GM23338 (cell line): ENCODE measurements around the gene TMC1. TPM values are rescaled to one million over a fixed set of nuclear protein-coding genes. Genes with fewer than 3 reads are reported as not detected.

Source experiments
- ATAC-seq: fragments of 200-7000 bp; cut with Tn5 transposase; 3 replicates; pipeline ENCODE4 v1.9.1; 2020
- DNase-seq: peaks from one replicate; pipeline ENCODE4 v3.0.0-alpha.2; 2015; ENCODE audit warnings: low spot score
- H2AFZ ChIP-seq: fragments of 200-600 bp; sonication (generic); 2 replicates; pipeline ENCODE4 v1.8.0; 2016; ENCODE audit warnings: antibody characterized with exemption, mild to moderate bottlenecking, moderate library complexity
- H3F3A ChIP-seq: fragments of 200-600 bp; sonication (generic); replicated peaks from 2 replicates; pipeline ENCODE4 v1.8.0; 2017; ENCODE audit warnings: antibody characterized with exemption, mixed run types, low read depth
- H3K27ac ChIP-seq: fragments of 200-600 bp; sonication (generic); 2 replicates; pipeline ENCODE4 v1.6.1; 2016; ENCODE audit warnings: low read depth
- H3K27me3 ChIP-seq: fragments of 200-600 bp; sonication (generic); 2 replicates; pipeline ENCODE4 v1.8.0; 2016; ENCODE audit warnings: mild to moderate bottlenecking, mixed run types, moderate library complexity; ENCODE audit not compliant: insufficient read depth
- H3K36me3 ChIP-seq: fragments of 200-600 bp; sonication (generic); 2 replicates; pipeline ENCODE4 v1.8.0; 2016; ENCODE audit warnings: mild to moderate bottlenecking; ENCODE audit not compliant: insufficient read depth
- H3K4me1 ChIP-seq: fragments of 200-600 bp; sonication (generic); 2 replicates; pipeline ENCODE4 v1.8.0; 2016; ENCODE audit warnings: mild to moderate bottlenecking, moderate library complexity; ENCODE audit not compliant: insufficient read depth
- H3K4me2 ChIP-seq: fragments of 200-600 bp; sonication (generic); 2 replicates; pipeline ENCODE4 v1.7.1; 2017; ENCODE audit warnings: mixed run types
- H3K4me3 ChIP-seq: fragments of 200-600 bp; sonication (generic); 2 replicates; pipeline ENCODE4 v1.6.1; 2016; ENCODE audit warnings: mixed run types
- H3K79me2 ChIP-seq: fragments of 200-600 bp; sonication (generic); replicated peaks from 2 replicates; pipeline ENCODE4 v1.8.0; 2017; ENCODE audit warnings: mild to moderate bottlenecking; ENCODE audit not compliant: insufficient read depth
- H3K9me2 ChIP-seq: fragments of 200-600 bp; sonication (generic); 2 replicates; pipeline ENCODE4 v1.8.0; 2017; ENCODE audit not compliant: insufficient read depth
- H4K20me1 ChIP-seq: fragments of 200-600 bp; sonication (generic); replicated peaks from 2 replicates; pipeline ENCODE4 v1.8.0; 2017; ENCODE audit warnings: mild to moderate bottlenecking; ENCODE audit not compliant: insufficient read depth
- H3K27ac Mint-ChIP-seq: 2 replicates; pipeline ENCODE4 v1.8.0; 2020; ENCODE audit warnings: inconsistent platforms, mild to moderate bottlenecking, moderate library complexity, mixed read lengths
- H3K27me3 Mint-ChIP-seq: 3 replicates; pipeline ENCODE4 v1.8.0; 2022; ENCODE audit warnings: low read depth, mild to moderate bottlenecking, moderate library complexity, mixed read lengths, inconsistent platforms; ENCODE audit not compliant: insufficient read depth, poor library complexity
- H3K36me3 Mint-ChIP-seq: 3 replicates; pipeline ENCODE4 v1.8.0; 2021; ENCODE audit warnings: low read depth, mild to moderate bottlenecking, inconsistent platforms, moderate library complexity, mixed read lengths
- H3K4me1 Mint-ChIP-seq: 3 replicates; pipeline ENCODE4 v1.8.0; 2020; ENCODE audit warnings: mild to moderate bottlenecking, inconsistent platforms, mixed read lengths
- H3K4me3 Mint-ChIP-seq: 3 replicates; pipeline ENCODE4 v1.8.0; 2021; ENCODE audit warnings: moderate library complexity, mild to moderate bottlenecking, inconsistent platforms, mixed read lengths
- H3K9me3 Mint-ChIP-seq: 3 replicates; pipeline ENCODE4 v1.8.0; 2020; ENCODE audit warnings: moderate library complexity, mild to moderate bottlenecking, inconsistent platforms, mixed read lengths
- ETS1 ChIP-seq: IDR thresholded peaks from 2 replicates; pipeline ENCODE4 v1.6.1; 2016; ENCODE audit warnings: antibody characterized with exemption
- EZH2 ChIP-seq: fragments of 200-600 bp; sonication (generic); IDR thresholded peaks from one replicate; pipeline ENCODE4 v1.8.0; 2017; ENCODE audit warnings: antibody characterized with exemption, mild to moderate bottlenecking, low read depth; ENCODE audit not compliant: unreplicated experiment
- NANOG ChIP-seq: IDR thresholded peaks from 2 replicates; pipeline ENCODE4 v1.6.1; 2016; ENCODE audit warnings: antibody characterized with exemption, borderline replicate concordance
- POLR2AphosphoS5 ChIP-seq: IDR thresholded peaks from 2 replicates; pipeline ENCODE4 v1.6.1; 2016; ENCODE audit warnings: antibody characterized with exemption, low read depth
- ZNF114 ChIP-seq: fragments of 250-450 bp; sonication (Bioruptor Pico); IDR thresholded peaks from 2 replicates; pipeline ENCODE4 v1.5.0; 2020; ENCODE audit warnings: mild to moderate bottlenecking, moderate library complexity
- ZNF462 ChIP-seq: fragments of 250-450 bp; sonication (Bioruptor Pico); IDR thresholded peaks from 2 replicates; pipeline ENCODE4 v1.5.0; 2020; ENCODE audit warnings: mild to moderate bottlenecking, moderate library complexity
- polyA plus RNA-seq: library from polyadenylated mRNA; unstranded; fragments of >200 nt; fragmentation: Nextera tagmentation; extraction: Ambion mirVana; gene quantifications from 2 replicates; pipeline ENCODE4 v1.2.1, GENCODE V29; 2016
- total RNA-seq: library from RNA; depleted of rRNA; stranded (reverse); fragments of >200 nt; shearing (Covaris generic); gene quantifications from 2 replicates; pipeline ENCODE4 v1.2.3, GENCODE V29; 2014

Gene TMC1
- total and polyA plus RNA-seq, 2 experiments from 2014 or later = 0.61 to 1.2 TPM

- Histone ChIP-seq H3K4me3 (peak overlapping the region; percentile 15), H3K4me1 (peaks cover 28% of the 10 kb centered on the region), H3K79me2 (no peaks in the 10 kb centered on the region), H4K20me1 (no peaks in the 10 kb centered on the region), H3K27me3 (no peaks in the 10 kb centered on the region), H3K4me2 (peak overlapping the region; percentile 36), H3K36me3 (no peaks in the 10 kb centered on the region), H3K9me2 (peaks cover 7% of the 10 kb centered on the region; the same call in 1 of the 2 replicates), H2AFZ (no peak overlapping the region), H3F3A (no peaks in the 10 kb centered on the region), H3K27ac (peak overlapping the region; percentile 93)
- peak; percentile 98 for ATAC-seq
- H3K4me3 Mint-ChIP-seq = peak overlapping the region; percentile 37
- DNase-seq = peak; percentile 98
- H3K9me3 Mint-ChIP-seq = no peaks in the 10 kb centered on the region; the same call in 2 of the 3 replicates
- TF ChIP-seq EZH2 = no peak
- no peak for TF ChIP-seq ZNF114
- TF ChIP-seq ETS1 = no peak
- 0 out of 2 replicates have a peak, but pooled peaks have one; percentile 25 for TF ChIP-seq POLR2AphosphoS5
- 0 out of 2 replicates have a peak, but pooled peaks have one; percentile 29 for TF ChIP-seq ZNF462 (CRISPR knock-in tag)
- TF ChIP-seq NANOG = peak; percentile 93
- peak overlapping the region; percentile 94 for H3K27ac Mint-ChIP-seq
- H3K4me1 Mint-ChIP-seq = peaks cover 33% of the 10 kb centered on the region
- peaks cover 12% of the 10 kb centered on the region for H3K36me3 Mint-ChIP-seq
- peaks cover 2% of the 10 kb centered on the region for H3K27me3 Mint-ChIP-seq
Measured at GRCh38 chr9:72680593-72681282, 159.3 kb downstream of the TMC1 start.
